Fibroblast of skin of right biceps (primary cell): ENCODE results near the gene PAPPA2.

Experiments
- DNase-seq: peaks from one replicate; pipeline ENCODE4 v3.0.0-alpha.2; 2013

Gene PAPPA2

GRCh38 chr1:176876966-176877515 is 414.1 kb downstream of the PAPPA2 start:
- no peak for DNase-seq

- no peak for DNase-seq
Measured at GRCh38 chr1:176877557-176877956, 414.6 kb downstream of the PAPPA2 start.

- no peak for DNase-seq
Measured at GRCh38 chr1:176878750-176879536, 416.0 kb downstream of the PAPPA2 start.

- DNase-seq: no peak
Measured at GRCh38 chr1:176879784-176880620, 417.0 kb downstream of the PAPPA2 start.

- peak; percentile 72 for DNase-seq
Measured at GRCh38 chr1:176880955-176881595, 418.1 kb downstream of the PAPPA2 start.

- DNase-seq: no peak
Measured at GRCh38 chr1:176884286-176884685, 421.3 kb downstream of the PAPPA2 start.

GRCh38 chr1:176884911-176885310 is 421.9 kb downstream of the PAPPA2 start:
- no peak for DNase-seq

- no peak for DNase-seq
Measured at GRCh38 chr1:176885341-176885740, 422.4 kb downstream of the PAPPA2 start.

- peak; percentile 70 for DNase-seq
Measured at GRCh38 chr1:176885751-176886150, 422.8 kb downstream of the PAPPA2 start.

GRCh38 chr1:176888471-176889032 is 425.6 kb downstream of the PAPPA2 start:
- no peak for DNase-seq

- DNase-seq: no peak
Measured at GRCh38 chr1:176893625-176894352, 430.8 kb downstream of the PAPPA2 start.

- no peak for DNase-seq
Measured at GRCh38 chr1:176894450-176894849, 431.5 kb downstream of the PAPPA2 start.
